Loucy (cell line): ENCODE measurements around the gene RUSF1.

Experiments
- H2AFZ ChIP-seq: fragments of 200-600 bp; sonication (generic); 2 replicates; pipeline ENCODE4 v1.6.0; 2016; ENCODE audit warnings: antibody characterized with exemption, mild to moderate bottlenecking, low read length, moderate library complexity
- H3F3A ChIP-seq: fragments of 200-600 bp; 2 replicates; pipeline ENCODE4 v1.6.0; 2016; ENCODE audit warnings: antibody characterized with exemption, low read depth, mild to moderate bottlenecking
- H3K27me3 ChIP-seq: fragments of 200-600 bp; sonication (generic); 2 replicates; pipeline ENCODE4 v1.6.1; 2014; ENCODE audit warnings: low read length, mild to moderate bottlenecking; ENCODE audit not compliant: insufficient read depth, poor library complexity, severe bottlenecking
- H3K36me3 ChIP-seq: fragments of 200-600 bp; sonication (generic); 2 replicates; pipeline ENCODE4 v1.6.1; 2016; ENCODE audit warnings: low read length; ENCODE audit not compliant: insufficient read depth
- H3K4me1 ChIP-seq: fragments of 200-600 bp; sonication (generic); 2 replicates; pipeline ENCODE4 v1.5.1; 2014; ENCODE audit warnings: low read length, mild to moderate bottlenecking; ENCODE audit not compliant: insufficient read depth, poor library complexity, severe bottlenecking
- H3K4me2 ChIP-seq: fragments of 200-600 bp; sonication (generic); 2 replicates; pipeline ENCODE4 v1.6.0; 2014; ENCODE audit warnings: antibody characterized with exemption, low read length, low read depth, mild to moderate bottlenecking; ENCODE audit not compliant: poor library complexity, severe bottlenecking
- H3K4me3 ChIP-seq: fragments of 200-600 bp; sonication (generic); 2 replicates; pipeline ENCODE4 v1.5.1; 2014; ENCODE audit warnings: low read length, mild to moderate bottlenecking, mixed read lengths; ENCODE audit not compliant: poor library complexity, severe bottlenecking
- H3K79me2 ChIP-seq: fragments of 200-600 bp; sonication (generic); 2 replicates; pipeline ENCODE4 v1.6.1; 2014; ENCODE audit warnings: low read length; ENCODE audit not compliant: insufficient read depth
- H3K9ac ChIP-seq: fragments of 200-600 bp; sonication (generic); 2 replicates; pipeline ENCODE4 v1.6.0; 2014; ENCODE audit warnings: mild to moderate bottlenecking, low read depth, low read length, moderate library complexity; ENCODE audit not compliant: poor library complexity, severe bottlenecking
- H3K9me2 ChIP-seq: fragments of 200-600 bp; sonication (generic); replicated peaks from 2 replicates; pipeline ENCODE4 v1.6.1; 2016; ENCODE audit warnings: low read depth, low read length, mixed read lengths
- H3K9me3 ChIP-seq: fragments of 200-600 bp; sonication (generic); 2 replicates; pipeline ENCODE4 v1.6.1; 2014; ENCODE audit warnings: mild to moderate bottlenecking, antibody characterized with exemption, low read length, low read depth; ENCODE audit not compliant: insufficient read depth
- H4K20me1 ChIP-seq: fragments of 200-600 bp; sonication (generic); 2 replicates; pipeline ENCODE4 v1.6.0; 2014; ENCODE audit warnings: antibody characterized with exemption, low read length, mild to moderate bottlenecking; ENCODE audit not compliant: insufficient read depth, poor library complexity, severe bottlenecking
- EZH2phosphoT487 ChIP-seq: fragments of 200-600 bp; IDR thresholded peaks from 2 replicates; pipeline ENCODE4 v1.6.1; 2018; ENCODE audit warnings: antibody characterized with exemption, mild to moderate bottlenecking, moderate library complexity, borderline replicate concordance
- TF ChIP-seq, protein P1 (sequence below): fragments of 200-600 bp; sonication (generic); conservative IDR thresholded peaks from 2 replicates; pipeline ENCODE4 v1.5.1; 2014; ENCODE audit warnings: mild to moderate bottlenecking, antibody characterized with exemption, low read length

The RUSF1 gene

DNA sequence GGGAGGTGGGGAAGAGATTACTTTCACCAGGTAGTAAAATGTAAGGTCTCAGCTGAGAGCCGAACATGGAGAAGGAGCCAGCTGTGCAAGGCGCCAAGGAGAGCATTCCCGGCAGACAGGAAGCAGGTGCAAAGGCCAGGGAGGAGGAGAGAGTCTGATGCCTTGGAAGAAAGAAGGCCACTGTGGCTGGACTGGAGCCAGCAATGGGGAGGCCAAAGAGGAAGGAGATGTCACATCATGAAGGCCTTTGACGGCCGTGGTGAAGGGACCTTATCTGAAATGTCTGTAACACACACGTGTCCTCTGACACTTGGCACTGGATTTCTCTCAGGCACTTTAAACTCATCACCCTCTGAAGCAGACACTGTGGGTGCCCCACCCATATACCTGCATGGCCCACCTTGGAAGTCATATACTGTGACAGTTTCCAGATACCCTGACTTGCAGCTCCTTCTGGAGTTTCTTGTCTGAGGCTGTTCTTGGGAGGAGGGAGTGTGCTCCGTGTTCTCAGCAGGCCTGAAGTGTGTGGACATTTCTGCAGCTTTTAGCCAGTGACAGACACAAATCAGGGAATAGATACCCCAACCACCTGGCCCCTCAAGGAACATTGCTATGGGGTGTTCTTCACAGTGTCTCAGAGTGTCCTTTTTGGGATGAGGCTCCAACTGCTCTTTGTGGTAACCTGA is 27.2 kb downstream of the RUSF1 start:
- peaks cover 2% of the 10 kb centered on the region; the same call in 1 of the 2 replicates for H3K79me2 ChIP-seq
- H3K9me2 ChIP-seq: no peaks in the 10 kb centered on the region
- no peaks in the 10 kb centered on the region for H4K20me1 ChIP-seq
- H2AFZ ChIP-seq: no peak overlapping the region
- H3K4me1 ChIP-seq: peaks cover 15% of the 10 kb centered on the region
- no peak overlapping the region for H3K9ac ChIP-seq
- H3K4me3 ChIP-seq: no peak overlapping the region
- no peaks in the 10 kb centered on the region for H3K9me3 ChIP-seq
- peaks cover 3% of the 10 kb centered on the region; the same call in 1 of the 2 replicates for H3F3A ChIP-seq
- no peaks in the 10 kb centered on the region for H3K36me3 ChIP-seq
- H3K4me2 ChIP-seq: no peak overlapping the region
- no peaks in the 10 kb centered on the region for H3K27me3 ChIP-seq
- TF ChIP-seq, protein P1, sequence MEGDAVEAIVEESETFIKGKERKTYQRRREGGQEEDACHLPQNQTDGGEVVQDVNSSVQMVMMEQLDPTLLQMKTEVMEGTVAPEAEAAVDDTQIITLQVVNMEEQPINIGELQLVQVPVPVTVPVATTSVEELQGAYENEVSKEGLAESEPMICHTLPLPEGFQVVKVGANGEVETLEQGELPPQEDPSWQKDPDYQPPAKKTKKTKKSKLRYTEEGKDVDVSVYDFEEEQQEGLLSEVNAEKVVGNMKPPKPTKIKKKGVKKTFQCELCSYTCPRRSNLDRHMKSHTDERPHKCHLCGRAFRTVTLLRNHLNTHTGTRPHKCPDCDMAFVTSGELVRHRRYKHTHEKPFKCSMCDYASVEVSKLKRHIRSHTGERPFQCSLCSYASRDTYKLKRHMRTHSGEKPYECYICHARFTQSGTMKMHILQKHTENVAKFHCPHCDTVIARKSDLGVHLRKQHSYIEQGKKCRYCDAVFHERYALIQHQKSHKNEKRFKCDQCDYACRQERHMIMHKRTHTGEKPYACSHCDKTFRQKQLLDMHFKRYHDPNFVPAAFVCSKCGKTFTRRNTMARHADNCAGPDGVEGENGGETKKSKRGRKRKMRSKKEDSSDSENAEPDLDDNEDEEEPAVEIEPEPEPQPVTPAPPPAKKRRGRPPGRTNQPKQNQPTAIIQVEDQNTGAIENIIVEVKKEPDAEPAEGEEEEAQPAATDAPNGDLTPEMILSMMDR: no peak
- no peak for TF ChIP-seq EZH2phosphoT487

DNA sequence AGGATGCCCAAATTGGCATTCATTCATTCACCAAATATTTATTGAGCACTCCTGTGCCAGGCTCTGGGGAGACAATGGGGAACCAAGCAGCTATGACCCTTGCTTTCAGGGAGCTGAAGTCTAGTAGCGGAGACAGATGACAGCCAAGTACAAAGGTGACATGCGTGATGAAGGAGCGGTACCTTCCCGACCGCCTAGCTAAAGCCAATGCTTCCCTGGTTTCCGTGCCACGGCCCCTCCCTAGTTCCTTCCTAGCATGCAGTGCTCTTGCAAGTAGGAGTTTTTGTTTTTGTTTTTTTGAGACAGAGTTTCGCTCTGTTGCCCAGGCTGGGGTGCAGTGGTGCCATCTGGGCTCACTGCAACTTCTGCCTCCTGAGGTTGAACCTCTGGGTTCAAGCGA is 28.4 kb downstream of the RUSF1 start:
- H4K20me1 ChIP-seq: no peaks in the 10 kb centered on the region
- H3K27me3 ChIP-seq: no peaks in the 10 kb centered on the region
- H3F3A ChIP-seq: peaks cover 3% of the 10 kb centered on the region; the same call in 1 of the 2 replicates
- H3K36me3 ChIP-seq: no peaks in the 10 kb centered on the region
- no peaks in the 10 kb centered on the region for H3K9me2 ChIP-seq
- no peak overlapping the region for H3K9ac ChIP-seq
- H3K4me2 ChIP-seq: no peak overlapping the region
- H3K79me2 ChIP-seq: peaks cover 12% of the 10 kb centered on the region; the same call in 1 of the 2 replicates
- no peaks in the 10 kb centered on the region for H3K9me3 ChIP-seq
- H2AFZ ChIP-seq: no peak overlapping the region
- no peak overlapping the region for H3K4me3 ChIP-seq
- H3K4me1 ChIP-seq: peaks cover 26% of the 10 kb centered on the region
- TF ChIP-seq EZH2phosphoT487: no peak
- TF ChIP-seq, protein P1: no peak

DNA sequence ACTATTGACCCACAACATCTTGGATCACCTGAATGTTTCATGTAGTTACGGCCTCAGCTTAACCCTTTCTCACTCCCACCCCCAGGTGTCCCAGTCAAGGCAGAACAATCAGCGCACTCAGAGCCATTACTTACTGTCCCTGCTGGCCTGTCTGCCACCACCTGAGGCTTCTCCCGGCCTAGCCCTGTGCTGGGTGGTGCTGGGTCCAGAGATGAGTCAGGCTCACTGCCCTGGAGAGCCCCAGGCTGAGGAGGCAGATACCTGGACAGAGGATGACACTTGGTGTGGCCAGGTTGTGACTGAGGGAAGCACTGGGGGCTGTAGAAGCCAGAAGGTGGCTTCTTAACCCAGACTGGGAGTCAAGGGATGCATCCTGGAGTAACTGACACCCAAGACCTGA is 29.2 kb downstream of the RUSF1 start:
- TF ChIP-seq, protein P1: no peak
- no peak for TF ChIP-seq EZH2phosphoT487
- Histone ChIP-seq H3K9me3 (no peaks in the 10 kb centered on the region), H3K27me3 (no peaks in the 10 kb centered on the region), H3K79me2 (peaks cover 12% of the 10 kb centered on the region; the same call in 1 of the 2 replicates), H4K20me1 (no peaks in the 10 kb centered on the region), H3K4me1 (peaks cover 26% of the 10 kb centered on the region), H3K4me3 (no peak overlapping the region), H3K9me2 (no peaks in the 10 kb centered on the region), H2AFZ (no peak overlapping the region), H3F3A (peaks cover 3% of the 10 kb centered on the region; the same call in 1 of the 2 replicates), H3K4me2 (no peak overlapping the region), H3K36me3 (no peaks in the 10 kb centered on the region), H3K9ac (no peak overlapping the region)
